D721Med (cell line): ENCODE results near the gene JPH2.
"Not testable (repeated sequence)": the region's sequence is repeated elsewhere in the genome, so short reads cannot be mapped to it uniquely, and the experiment has no call there.

Experiments used
- DNase-seq: peaks from one replicate; pipeline ENCODE4 v3.0.0; 2011; ENCODE audit warnings: low spot score; ENCODE audit not compliant: insufficient read length
- FAIRE-seq: peaks from 2 replicates; lab custom pipeline; 2011; peaks lifted over from hg19 to GRCh38; lab: Jason Lieb, UNC
- CTCF ChIP-seq: IDR thresholded peaks from 2 replicates; pipeline ENCODE4 v1.5.1; 2012; ENCODE audit warnings: mild to moderate bottlenecking, control low read depth; ENCODE audit not compliant: insufficient read depth; ENCODE audit errors: missing control alignments

The JPH2 gene

GRCh38 chr20:44187054-44187771 lies at the start of gene JPH2:
TSS of gene JPH2 (minus strand) at chr20:44187188. CDS start at chr20:44186705, 483 bp downstream.
- no peak for FAIRE-seq
- no peak for DNase-seq
- no peak for TF ChIP-seq CTCF

DNA sequence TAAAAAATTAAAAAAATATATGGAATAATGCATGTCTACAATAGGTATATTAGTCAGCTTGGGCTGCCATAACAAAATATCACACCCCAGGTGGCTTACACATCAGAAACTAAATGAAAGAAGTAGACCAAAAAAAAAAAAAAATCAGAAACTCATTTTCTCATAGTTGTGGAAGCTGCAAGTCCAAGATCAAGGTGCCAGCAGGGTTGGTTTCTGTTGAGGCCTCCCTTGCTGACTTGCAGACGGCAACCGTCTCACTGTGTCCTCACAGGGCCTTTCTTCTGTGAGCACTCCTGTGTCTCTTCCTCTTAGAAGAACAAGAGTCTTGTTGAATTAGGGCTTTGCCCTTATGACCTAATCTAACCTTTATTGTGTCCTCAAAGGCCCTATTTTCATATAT lies 48.7 kb upstream of the JPH2 start:
- DNase-seq (no peak), FAIRE-seq (no peak)
- TF ChIP-seq CTCF = no peak

- TF ChIP-seq CTCF = no peak
- FAIRE-seq (no peak), DNase-seq (no peak)
These were observed 47.8 kb upstream of the JPH2 start for GRCh38 chr20:44234566-44235317.

- no peak for FAIRE-seq
- no peak for DNase-seq
- TF ChIP-seq CTCF = no peak
These were observed 46.5 kb upstream of the JPH2 start for GRCh38 chr20:44233436-44234016.

GRCh38 chr20:44232469-44232856 lies 45.5 kb upstream of the JPH2 start:
- not testable (repeated sequence) for FAIRE-seq, DNase-seq

- DNase-seq (no peak), FAIRE-seq (no peak)
- TF ChIP-seq CTCF = no peak
These were observed 44.9 kb upstream of the JPH2 start for GRCh38 chr20:44231713-44232468.

DNA sequence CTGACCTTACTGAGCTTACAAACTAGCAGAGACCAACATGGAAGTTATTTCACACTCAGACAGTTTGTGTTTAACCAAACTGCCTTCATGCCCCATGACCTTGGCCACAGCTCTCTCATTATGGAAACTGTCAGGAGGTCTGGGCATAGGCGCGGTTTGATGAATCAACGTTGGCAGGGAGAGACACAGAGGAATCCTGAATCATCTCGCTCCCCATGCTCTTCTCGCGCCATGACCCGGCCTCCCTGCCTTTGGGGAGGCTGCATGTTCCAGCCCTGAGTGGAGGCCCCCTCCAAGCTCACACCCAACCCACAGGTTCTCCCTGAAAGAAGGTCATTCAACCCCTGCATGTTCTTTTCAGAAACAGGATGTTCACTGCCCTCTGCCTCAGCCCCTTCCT lies 44.2 kb upstream of the JPH2 start:
- no peak for TF ChIP-seq CTCF
- FAIRE-seq = no peak
- DNase-seq = no peak
